Dedifferentiated amniotic fluid mesenchymal stem cell (primary cell): Measurements from ENCODE around the gene GOLPH3.

Experiments
- DNase-seq: peaks from one replicate; pipeline ENCODE4 v3.0.0-alpha.2; 2016; ENCODE audit errors: extremely low spot score

The GOLPH3 gene

DNA sequence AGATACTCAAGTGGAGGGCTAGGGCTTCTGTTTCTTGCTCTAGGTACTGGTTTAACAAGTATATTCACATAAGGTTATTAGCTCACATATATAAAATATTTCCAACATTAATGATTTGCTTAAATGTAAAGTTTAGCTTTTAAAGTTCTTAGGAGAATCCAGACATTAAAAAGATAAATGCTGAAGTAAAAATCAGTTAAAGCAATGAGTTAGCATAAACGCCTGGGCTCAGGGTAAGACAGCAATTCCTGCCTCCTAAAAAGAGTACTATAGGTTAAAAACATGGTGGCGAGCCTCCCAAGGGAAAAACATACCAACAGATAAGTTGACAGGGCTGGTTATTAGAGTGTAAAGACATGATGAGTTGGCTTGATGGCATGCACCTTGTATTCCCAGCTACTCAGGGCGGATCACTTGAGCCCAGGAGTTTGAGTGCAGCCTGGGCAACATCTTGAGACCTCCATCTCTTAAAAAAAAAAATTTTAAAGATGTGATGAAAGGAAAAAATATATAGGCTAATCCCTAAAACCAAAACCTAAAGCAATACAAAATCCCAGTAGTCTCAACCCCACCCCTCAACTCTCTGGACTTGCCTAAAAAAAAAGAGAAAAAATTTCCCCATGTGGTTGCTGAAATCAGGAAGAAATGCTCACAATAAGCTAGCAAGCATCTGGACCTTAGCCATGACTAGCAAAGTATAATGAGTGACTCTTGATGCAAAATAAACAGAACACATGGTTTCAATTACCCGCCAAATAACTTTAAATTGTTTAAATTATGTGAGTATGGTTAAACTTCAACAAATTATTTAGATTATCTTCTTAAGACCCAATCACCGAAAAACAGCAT, 3.6 kb downstream of the GOLPH3 start:
- DNase-seq, result peak; percentile 91

GRCh38 chr5:32168460-32169033, 5.6 kb downstream of the GOLPH3 start:
- DNase-seq, result no peak

- DNase-seq, result no peak
Observed at GRCh38 chr5:32165597-32165996, 8.5 kb downstream of the GOLPH3 start.

- no peak for DNase-seq
Observed at GRCh38 chr5:32163785-32164184, 10.3 kb downstream of the GOLPH3 start.

- no peak for DNase-seq
Observed at GRCh38 chr5:32163053-32163452, 11.1 kb downstream of the GOLPH3 start.

GRCh38 chr5:32160228-32160627, 13.9 kb downstream of the GOLPH3 start:
- DNase-seq, result no peak

GRCh38 chr5:32159328-32160072, 14.6 kb downstream of the GOLPH3 start:
- DNase-seq, result no peak

DNA sequence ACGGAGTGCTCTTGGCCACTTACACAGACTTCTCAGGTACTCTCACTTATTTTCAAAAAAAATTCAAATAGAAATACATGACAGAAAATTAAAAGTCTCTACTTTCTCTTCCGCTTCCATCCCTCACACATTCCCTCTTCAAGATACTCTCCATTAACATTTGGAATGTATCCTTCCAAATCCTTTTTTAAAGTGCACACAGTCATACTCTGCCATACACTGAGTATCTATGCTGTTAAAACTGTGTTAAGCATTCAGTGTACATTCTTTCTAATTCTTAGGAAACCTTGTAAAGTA, 15.5 kb downstream of the GOLPH3 start:
- DNase-seq, result no peak

- DNase-seq, result no peak
Observed at GRCh38 chr5:32157078-32157477, 17.0 kb downstream of the GOLPH3 start.

- DNase-seq, result no peak
Observed at GRCh38 chr5:32156635-32157034, 17.5 kb downstream of the GOLPH3 start.

- no peak for DNase-seq
Observed at GRCh38 chr5:32155211-32155610, 18.9 kb downstream of the GOLPH3 start.

- no peak for DNase-seq
Observed at GRCh38 chr5:32153723-32154122, 20.4 kb downstream of the GOLPH3 start.

GRCh38 chr5:32151198-32151597, 22.9 kb downstream of the GOLPH3 start:
- no peak for DNase-seq

- no peak for DNase-seq
Observed at GRCh38 chr5:32150366-32150765, 23.8 kb downstream of the GOLPH3 start.

- no peak for DNase-seq
Observed at GRCh38 chr5:32147959-32148358, 26.2 kb downstream of the GOLPH3 start.

DNA sequence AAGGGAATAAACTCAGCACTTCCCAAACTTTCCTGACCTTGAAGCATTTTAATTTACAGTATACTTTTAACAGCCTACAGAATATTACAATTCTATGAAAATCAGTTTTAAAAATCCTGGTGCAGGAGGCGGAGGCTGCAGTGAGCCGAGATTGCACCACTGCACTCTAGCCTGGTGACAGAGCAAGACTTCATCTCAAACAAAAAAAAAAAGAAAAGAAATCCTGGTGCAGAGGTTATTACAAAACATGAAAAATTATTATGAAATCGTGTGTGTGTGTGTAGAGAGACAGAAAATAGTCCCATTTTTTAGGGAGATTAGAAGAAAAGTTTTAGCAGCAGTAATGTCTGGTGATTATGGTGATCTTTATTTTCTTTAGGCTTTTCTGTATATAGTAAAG, 26.9 kb downstream of the GOLPH3 start:
- DNase-seq, result no peak

- DNase-seq, result no peak
Observed at GRCh38 chr5:32145378-32145777, 28.7 kb downstream of the GOLPH3 start.

DNA sequence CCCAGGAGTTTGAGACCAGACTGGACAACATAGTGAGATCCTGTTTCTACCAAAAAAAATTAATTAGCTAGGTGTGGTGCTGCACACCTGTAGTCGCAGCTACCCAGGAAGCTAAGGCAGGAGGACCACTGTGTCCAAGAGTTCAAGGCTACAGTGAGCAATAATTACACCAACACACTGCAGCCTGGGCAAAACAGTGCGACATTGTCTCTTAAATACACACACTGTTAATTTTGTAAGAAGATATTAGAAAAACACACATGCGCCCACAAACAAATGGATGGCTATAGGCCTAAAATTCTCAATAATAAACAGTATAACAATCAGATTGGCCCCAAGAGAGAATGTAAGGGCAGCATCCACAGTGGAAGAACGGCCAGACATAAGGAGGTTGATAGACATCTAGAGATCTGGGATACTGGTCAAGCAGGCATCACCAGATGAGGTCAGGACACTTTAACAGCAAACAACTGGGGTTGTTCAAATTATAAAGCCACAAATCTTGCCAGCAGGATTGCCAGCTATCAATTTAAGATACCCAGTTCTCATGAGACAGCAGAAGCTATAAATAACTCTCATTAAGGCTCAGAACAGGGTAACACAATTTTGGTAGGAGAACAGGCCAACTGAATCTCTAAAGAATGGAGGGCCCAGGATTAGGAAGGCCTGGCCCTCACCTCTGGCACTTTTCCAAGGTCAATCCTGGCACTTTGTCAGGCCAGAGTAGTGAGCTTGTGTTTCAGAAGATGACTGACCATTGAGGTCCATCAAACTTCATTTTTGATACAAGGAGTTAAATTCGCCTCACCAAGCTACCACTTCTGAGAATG, 29.5 kb downstream of the GOLPH3 start:
- no peak for DNase-seq

- DNase-seq, result no peak
Observed at GRCh38 chr5:32143617-32144377, 30.3 kb downstream of the GOLPH3 start.

- no peak for DNase-seq
Observed at GRCh38 chr5:32138839-32139493, 35.2 kb downstream of the GOLPH3 start.

- no peak for DNase-seq
Observed at GRCh38 chr5:32136342-32136741, 37.8 kb downstream of the GOLPH3 start.
